ENCODE data around the gene RIPOR2. TPM values are rescaled to one million over a fixed set of nuclear protein-coding genes. Genes with fewer than 3 reads are reported as not detected.
A peak's percentile ranks its signal among the peaks of the same experiment; 100 is the strongest.

The RIPOR2 gene
- total RNA-seq, 1 donor from 2014 or later: 1.1 TPM

- peak overlapping the region; percentile 7 for H3K27ac Mint-ChIP-seq (ENCODE audit: unreplicated experiment)
- no peak for TF ChIP-seq CTCF (IDR thresholded peaks at IDR 0.05; ENCODE audit: unreplicated experiment)
- no peaks in the 10 kb centered on the region for H3K4me1 Mint-ChIP-seq (ENCODE audit: unreplicated experiment)
- no peaks in the 10 kb centered on the region for H3K9me3 Mint-ChIP-seq (ENCODE audit: unreplicated experiment)
- no peak for DNase-seq (ENCODE audit: low spot score)
- H3K36me3 Mint-ChIP-seq (ENCODE audit: low read depth, unreplicated experiment): no peaks in the 10 kb centered on the region
- H3K27me3 Mint-ChIP-seq (ENCODE audit: unreplicated experiment): no peaks in the 10 kb centered on the region
- no peak overlapping the region for H3K4me3 Mint-ChIP-seq (ENCODE audit: unreplicated experiment)
Measured at GRCh38 chr6:24947636-24948035, 11.9 kb upstream of the RIPOR2 start.

GRCh38 chr6:24945054-24945453 lies 9.3 kb upstream of the RIPOR2 start:
- H3K27me3 Mint-ChIP-seq (ENCODE audit: unreplicated experiment): no peaks in the 10 kb centered on the region
- H3K9me3 Mint-ChIP-seq (ENCODE audit: unreplicated experiment): no peaks in the 10 kb centered on the region
- no peak overlapping the region for H3K27ac Mint-ChIP-seq (ENCODE audit: unreplicated experiment)
- no peak for DNase-seq (ENCODE audit: low spot score)
- TF ChIP-seq CTCF (IDR thresholded peaks at IDR 0.05; ENCODE audit: unreplicated experiment): no peak
- no peaks in the 10 kb centered on the region for H3K36me3 Mint-ChIP-seq (ENCODE audit: low read depth, unreplicated experiment)
- no peaks in the 10 kb centered on the region for H3K4me1 Mint-ChIP-seq (ENCODE audit: unreplicated experiment)
- no peak overlapping the region for H3K4me3 Mint-ChIP-seq (ENCODE audit: unreplicated experiment)

GRCh38 chr6:24943774-24944173 lies 8.0 kb upstream of the RIPOR2 start:
- Mint-ChIP-seq H3K9me3 (ENCODE audit: unreplicated experiment) (no peaks in the 10 kb centered on the region), H3K27ac (ENCODE audit: unreplicated experiment) (no peak overlapping the region), H3K4me3 (ENCODE audit: unreplicated experiment) (no peak overlapping the region), H3K27me3 (ENCODE audit: unreplicated experiment) (no peaks in the 10 kb centered on the region), H3K4me1 (ENCODE audit: unreplicated experiment) (no peaks in the 10 kb centered on the region), H3K36me3 (ENCODE audit: low read depth, unreplicated experiment) (no peaks in the 10 kb centered on the region)
- TF ChIP-seq CTCF (IDR thresholded peaks at IDR 0.05; ENCODE audit: unreplicated experiment): no peak
- DNase-seq (ENCODE audit: low spot score): no peak

GRCh38 chr6:24940311-24940917 lies 4.7 kb upstream of the RIPOR2 start:
- Mint-ChIP-seq H3K4me3 (ENCODE audit: unreplicated experiment) (no peak overlapping the region), H3K4me1 (ENCODE audit: unreplicated experiment) (peaks cover 3% of the 10 kb centered on the region), H3K36me3 (ENCODE audit: low read depth, unreplicated experiment) (no peaks in the 10 kb centered on the region), H3K27me3 (ENCODE audit: unreplicated experiment) (no peaks in the 10 kb centered on the region), H3K9me3 (ENCODE audit: unreplicated experiment) (no peaks in the 10 kb centered on the region), H3K27ac (ENCODE audit: unreplicated experiment) (no peak overlapping the region)
- no peak for DNase-seq (ENCODE audit: low spot score)
- no peak for TF ChIP-seq CTCF (IDR thresholded peaks at IDR 0.05; ENCODE audit: unreplicated experiment)

GRCh38 chr6:24936641-24937317 lies 1.0 kb upstream of the RIPOR2 start:
- Mint-ChIP-seq H3K9me3 (ENCODE audit: unreplicated experiment) (no peaks in the 10 kb centered on the region), H3K36me3 (ENCODE audit: low read depth, unreplicated experiment) (no peaks in the 10 kb centered on the region), H3K27ac (ENCODE audit: unreplicated experiment) (no peak overlapping the region), H3K4me1 (ENCODE audit: unreplicated experiment) (peaks cover 12% of the 10 kb centered on the region), H3K27me3 (ENCODE audit: unreplicated experiment) (peaks cover 2% of the 10 kb centered on the region), H3K4me3 (ENCODE audit: unreplicated experiment) (no peak overlapping the region)
- no peak for TF ChIP-seq CTCF (IDR thresholded peaks at IDR 0.05; ENCODE audit: unreplicated experiment)
- DNase-seq (ENCODE audit: low spot score): no peak
